Left colon (tissue), 2 donors: ENCODE results near the gene ZBTB17. TPM values are rescaled to one million over a fixed set of nuclear protein-coding genes. Genes with fewer than 3 reads are reported as not detected.

Experiments
- ATAC-seq: fragments of 200-7000 bp; cut with Tn5 transposase; one replicate; pipeline ENCODE4 v1.9.1; 2020; ENCODE audit warnings: mild to moderate bottlenecking, moderate library complexity
- DNase-seq, 2 donors: peaks; one replicate each; pipeline ENCODE4 v3.0.0-alpha.2; 2020
- intact Hi-C, 2 donors: fragments of 100-400 bp; cut with DNase I in 1 of 2; cut with micrococcal nuclease in 1 of 2; formaldehyde crosslinking; loops; one replicate each; pipeline versions ENCODE4 v1.11.2 to v1.14.0; 2022; cut with DNase I, micrococcal nuclease
- total RNA-seq, 2 donors: library from RNA; stranded (reverse); fragmentation: NEBNext Ultra II Directional; extraction: Animal tissue kit (Norgen Biotek cat#: 25700); gene quantifications; one replicate each; pipeline ENCODE4 v1.2.1, GENCODE V29; 2021
- donor health status: DM: no; HTN: no; CAD: no.
- donor health status: DM: yes; HTN: yes; CAD: no.

Gene ZBTB17
- total RNA-seq, 2 donors from 2014 or later: 29.1 to 30.0 TPM

DNA sequence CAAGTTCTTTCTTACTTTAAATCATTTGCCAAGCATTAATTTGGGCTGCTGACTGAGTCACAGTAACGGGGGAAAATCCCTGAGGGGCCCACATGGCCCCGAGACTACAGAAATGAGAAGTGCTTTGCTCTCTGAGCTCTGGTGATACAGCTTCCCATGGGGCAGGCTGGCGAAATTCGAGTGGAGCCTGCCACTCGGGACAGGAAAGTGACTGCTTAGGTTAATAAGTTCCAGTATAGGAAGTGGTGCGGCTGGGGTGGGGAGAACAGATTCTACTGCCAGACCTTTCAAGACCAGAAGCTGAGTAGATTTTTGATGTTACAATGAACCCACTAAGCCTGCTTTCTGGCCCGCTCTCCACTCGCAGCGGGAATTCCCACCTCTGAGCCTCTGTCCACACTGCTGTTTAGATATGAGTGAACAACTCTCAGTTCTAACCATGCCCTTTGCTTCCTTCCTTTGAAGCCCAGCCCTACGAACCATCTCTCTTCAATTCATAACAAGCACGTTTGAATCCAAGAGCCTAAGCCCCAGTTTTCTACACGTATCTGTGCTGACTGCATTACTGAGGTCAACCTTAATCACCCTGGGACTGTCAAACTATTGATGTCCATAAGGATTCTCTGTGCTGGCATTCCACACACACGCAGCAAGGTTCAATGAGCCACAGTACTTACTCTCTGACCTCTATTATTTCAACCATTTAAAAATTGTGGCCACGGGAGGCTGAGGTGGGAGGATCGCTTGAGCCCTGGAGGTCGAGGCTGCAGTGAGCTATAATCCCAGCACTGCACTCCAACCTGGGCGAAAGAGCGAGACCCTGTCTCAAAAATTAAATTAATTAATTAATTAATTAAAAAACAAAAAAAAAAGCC is 9.6 kb downstream of the ZBTB17 start:
- ATAC-seq: no peak
- intact Hi-C loops: no loop called here
- peak in 1 of 2 donors; percentile 41 for DNase-seq

GRCh38 chr1:15965228-15965767 is 10.6 kb downstream of the ZBTB17 start:
- ATAC-seq: no peak
- intact Hi-C loops: no loop called here
- DNase-seq: no peak

GRCh38 chr1:15963968-15964648 is 11.8 kb downstream of the ZBTB17 start:
- intact Hi-C loops: no loop called here

GRCh38 chr1:15963363-15963967 is 12.4 kb downstream of the ZBTB17 start:
- DNase-seq (no peak), ATAC-seq (peak; percentile 51)
- intact Hi-C loops: no loop called here

More at GRCh38 chr1:15963968-15964648, 11.8 kb downstream of the ZBTB17 start:
- ATAC-seq (peak; percentile 91), DNase-seq (no peak)

DNA sequence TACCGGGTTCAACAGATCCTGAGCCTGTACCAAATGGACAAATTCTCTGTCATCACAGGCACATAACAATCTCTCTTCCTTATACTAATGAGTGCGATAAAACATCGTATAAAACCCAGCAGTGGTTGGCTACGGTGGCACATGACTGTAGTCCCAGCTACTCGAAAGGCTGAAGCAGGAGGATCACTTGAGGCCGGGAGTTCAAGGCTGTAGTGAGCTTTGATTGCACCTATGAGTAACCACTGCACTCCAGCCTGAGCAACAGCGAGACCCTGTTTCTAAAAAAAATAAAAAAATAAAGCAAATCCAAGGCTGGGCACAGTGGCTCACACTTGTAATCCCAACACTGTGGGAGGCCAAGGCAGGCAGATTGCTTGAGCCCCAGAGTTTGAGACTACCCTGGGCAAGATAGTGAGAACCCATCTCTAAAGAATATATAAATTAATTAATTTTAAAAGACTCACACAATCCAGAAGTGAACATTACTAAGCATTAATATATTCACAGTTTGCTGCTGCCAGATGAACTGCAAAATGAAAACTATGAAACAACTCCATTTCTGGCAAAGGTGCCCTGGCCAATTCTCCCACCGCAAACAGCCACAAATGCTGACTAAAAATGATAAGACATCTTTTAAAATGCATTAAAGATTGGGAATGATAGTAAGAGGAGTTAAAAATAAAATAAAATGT is 13.1 kb downstream of the ZBTB17 start:
- DNase-seq (no peak), ATAC-seq (no peak)
- intact Hi-C loops: no loop called here

DNA sequence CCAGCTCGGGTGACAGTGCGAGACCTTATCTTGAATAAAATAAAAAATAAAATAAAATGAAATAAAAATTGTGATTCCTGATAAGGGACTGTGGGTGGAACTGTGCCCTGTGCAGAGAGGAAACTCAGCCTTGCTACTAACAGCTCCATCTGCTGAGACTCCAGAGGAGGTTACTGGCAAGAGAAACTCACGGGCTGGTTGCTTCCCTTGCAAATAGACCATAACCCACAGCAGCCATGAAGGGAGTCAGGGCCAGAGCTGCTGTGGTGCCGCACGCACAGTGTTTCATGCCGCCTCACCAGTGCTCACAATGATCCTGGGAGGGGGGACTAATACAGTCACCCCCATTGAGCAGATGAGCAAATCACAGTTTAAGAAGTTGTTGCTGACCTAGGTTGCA is 13.7 kb downstream of the ZBTB17 start:
- DNase-seq (no peak), ATAC-seq (no peak)
- intact Hi-C loops: no loop called here

DNA sequence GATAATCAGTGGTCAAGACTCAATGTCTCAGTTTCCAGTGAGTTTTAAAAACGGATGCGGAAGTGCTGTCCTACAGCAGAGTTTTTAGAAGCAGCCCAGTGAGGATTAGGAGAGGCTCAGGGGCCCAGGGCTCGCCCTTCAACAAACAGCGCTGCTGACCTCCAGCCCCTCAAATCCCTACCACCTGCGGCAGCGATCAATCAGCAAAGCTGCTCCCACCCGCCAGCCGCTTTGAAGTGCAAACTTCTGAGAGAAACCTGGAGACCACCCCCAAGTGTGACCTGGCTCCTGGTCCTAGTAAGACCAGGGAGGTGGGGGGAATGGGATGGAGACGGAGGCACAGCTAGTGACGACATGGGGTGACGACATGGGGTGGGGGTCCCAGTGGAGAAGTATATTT is 14.4 kb downstream of the ZBTB17 start:
- ATAC-seq (no peak), DNase-seq (no peak)
- intact Hi-C loops: no loop called here

DNA sequence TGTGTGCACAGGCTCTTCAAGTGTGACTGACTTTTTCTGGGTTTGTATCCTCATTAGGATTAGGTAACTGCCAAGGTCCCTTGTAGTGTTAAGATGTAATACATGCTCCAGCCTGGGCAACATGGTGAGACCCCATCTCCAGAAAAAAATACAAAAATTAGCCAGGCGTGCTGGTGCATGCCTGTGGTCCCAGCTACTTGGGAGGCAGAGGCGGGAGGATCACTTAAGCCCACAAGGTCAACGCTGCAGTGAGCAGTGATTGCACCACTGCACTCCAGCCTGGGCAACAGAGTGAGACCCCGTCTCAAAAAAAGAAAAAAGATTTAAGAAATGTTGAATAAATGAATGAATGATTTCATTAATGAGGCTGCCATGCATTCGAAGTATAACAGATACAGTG is 15.1 kb downstream of the ZBTB17 start:
- no peak for DNase-seq
- intact Hi-C loops: no loop called here
- ATAC-seq: no peak

- no peak for DNase-seq
- intact Hi-C loops: no loop called here
- ATAC-seq: no peak
These were observed 16.0 kb downstream of the ZBTB17 start for GRCh38 chr1:15959827-15960446.

GRCh38 chr1:15959424-15959823 is 16.5 kb downstream of the ZBTB17 start:
- intact Hi-C loops: no loop called here

DNA sequence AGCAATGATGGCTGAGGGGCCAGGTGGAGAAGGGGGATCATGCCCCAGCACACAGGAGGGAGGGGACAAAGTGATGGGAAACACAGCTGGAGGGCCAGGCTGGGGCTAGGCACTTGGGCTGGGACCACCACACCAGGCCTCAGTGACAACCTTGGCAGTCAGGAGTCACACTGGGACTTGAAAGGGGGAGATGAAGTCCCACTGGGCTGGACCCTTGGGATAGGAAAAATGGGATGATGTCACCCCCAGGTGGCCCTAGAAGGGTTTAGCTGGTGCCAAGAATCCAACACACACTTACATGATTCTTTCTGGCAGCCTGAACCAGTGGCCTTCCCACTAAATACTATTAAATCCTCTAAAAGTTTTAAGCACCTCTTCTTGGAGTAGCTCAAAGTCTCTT is 17.1 kb downstream of the ZBTB17 start:
- no peak for ATAC-seq
- intact Hi-C loops: no loop called here
- DNase-seq: no peak

More at GRCh38 chr1:15959424-15959823, 16.5 kb downstream of the ZBTB17 start:
- no peak for ATAC-seq
- DNase-seq: no peak

- DNase-seq (no peak), ATAC-seq (no peak)
- intact Hi-C loops: no loop called here
These were observed 17.8 kb downstream of the ZBTB17 start for GRCh38 chr1:15958111-15958510.

DNA sequence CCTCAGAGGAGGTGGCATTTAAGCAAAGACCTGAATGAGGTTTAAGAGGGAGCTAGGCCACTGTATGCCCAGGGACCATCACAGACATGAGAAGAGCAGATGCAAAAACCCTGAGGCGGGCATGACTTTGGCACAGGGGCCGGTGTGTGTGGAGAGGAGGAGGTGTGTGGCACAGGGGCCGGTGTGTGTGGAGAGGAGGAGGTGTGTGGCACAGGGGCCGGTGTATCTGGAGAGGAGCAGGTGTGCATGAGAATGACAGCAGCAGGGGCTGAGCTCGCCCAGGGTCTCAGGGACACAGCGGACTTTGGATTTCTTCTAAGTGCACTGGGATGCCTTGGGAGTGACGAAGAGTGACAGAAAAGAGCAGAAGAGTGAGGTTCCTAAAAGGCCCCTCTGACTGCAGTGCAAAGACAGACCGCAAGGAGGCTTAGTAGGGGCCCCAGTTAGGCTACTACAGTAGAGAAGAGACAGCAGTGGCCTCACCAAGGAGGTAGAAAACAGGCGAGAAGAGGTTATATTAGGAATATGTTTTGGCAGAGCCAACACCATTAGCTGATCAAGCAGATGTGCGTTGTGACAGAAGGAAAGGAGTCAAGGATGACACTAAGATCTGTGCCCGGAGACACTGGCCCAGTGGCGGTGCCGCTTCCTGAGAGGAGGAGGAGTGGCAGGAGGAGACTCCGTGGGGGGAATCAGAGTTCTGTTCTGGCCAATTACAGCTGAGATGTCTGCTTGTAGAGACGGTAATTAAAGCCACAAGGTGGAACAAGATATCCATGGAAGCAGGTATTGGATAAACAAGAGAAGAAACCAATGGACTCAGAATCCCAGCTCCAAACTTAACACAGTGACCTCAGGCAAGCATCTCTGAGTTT is 18.4 kb downstream of the ZBTB17 start:
- intact Hi-C loops: no loop called here
- no peak for ATAC-seq
- no peak for DNase-seq

DNA sequence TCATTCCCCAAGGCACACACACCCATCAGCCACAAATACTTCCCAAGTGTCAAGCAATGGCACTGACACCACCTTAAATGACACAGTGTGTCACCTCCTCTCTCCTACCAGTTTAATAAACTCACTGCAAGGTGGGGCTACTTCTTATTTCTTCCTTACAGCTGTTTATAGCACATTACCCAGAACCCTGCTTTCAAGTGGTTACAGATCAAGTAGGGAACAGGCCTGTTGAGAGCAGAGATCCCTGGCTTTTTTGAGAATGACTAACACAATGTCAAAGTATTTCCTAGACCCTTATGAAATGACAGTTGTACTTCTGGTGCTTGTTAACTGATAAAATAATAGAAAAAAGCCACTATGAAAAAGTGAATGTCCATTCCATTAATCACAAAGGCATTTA is 19.8 kb downstream of the ZBTB17 start:
- intact Hi-C loops: no loop called here
- ATAC-seq (peak; percentile 82), DNase-seq (no peak)

- DNase-seq (no peak), ATAC-seq (no peak)
- intact Hi-C loops: no loop called here
These were observed 20.3 kb downstream of the ZBTB17 start for GRCh38 chr1:15955552-15955951.

DNA sequence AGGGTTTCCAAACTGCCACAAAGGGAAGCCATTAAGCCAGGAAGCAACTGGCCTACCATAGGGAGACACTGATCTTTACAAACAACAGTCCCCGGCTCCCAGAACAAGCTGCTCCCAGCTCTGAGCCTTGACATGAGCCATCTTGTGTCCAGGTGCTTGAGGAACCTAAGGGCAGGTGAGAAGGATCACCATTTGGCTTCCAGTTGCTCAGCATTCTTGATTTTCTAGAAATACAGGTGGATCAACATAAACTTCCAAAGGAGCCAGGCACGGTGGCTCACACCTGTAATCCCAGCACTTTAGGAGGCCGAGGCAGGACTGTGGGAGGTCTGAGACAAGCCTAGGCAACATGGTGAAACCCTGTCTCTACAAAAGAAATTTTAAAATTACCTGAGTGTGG is 21.6 kb downstream of the ZBTB17 start:
- DNase-seq: no peak
- ATAC-seq: no peak
- intact Hi-C loops: no loop called here

DNA sequence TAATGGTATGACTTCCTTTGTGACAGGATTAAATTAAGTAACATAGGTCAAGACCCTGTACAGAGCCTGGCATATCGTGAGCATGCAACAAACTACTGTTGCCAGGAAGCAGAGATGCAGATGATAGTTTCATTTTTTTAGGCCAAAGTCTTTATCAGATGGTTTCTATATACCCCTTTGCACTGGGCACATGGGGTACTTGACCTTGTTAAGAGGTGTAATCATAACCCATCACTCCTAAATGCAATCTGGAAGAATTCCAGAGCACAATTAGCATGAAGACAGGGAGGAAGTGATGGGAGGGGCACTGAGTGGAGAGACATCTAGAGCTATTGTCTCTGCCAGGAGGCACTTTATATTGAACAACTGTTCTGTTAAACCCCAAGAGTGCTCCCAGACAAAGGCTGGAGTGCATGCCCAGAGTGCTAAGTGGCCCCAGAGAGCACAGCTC is 22.1 kb downstream of the ZBTB17 start:
- DNase-seq: no peak

More for the DNA sequence above, 22.1 kb downstream of the ZBTB17 start:
- intact Hi-C loops: no loop called here
- ATAC-seq: no peak
